Pons (tissue), 1 donor: Measurements from ENCODE around the gene DIP2C.
"Not testable (repeated sequence)": the region's sequence is repeated elsewhere in the genome, so short reads cannot be mapped to it uniquely, and the experiment has no call there.

ENCODE experiments used
- DNase-seq: peaks from one replicate; pipeline ENCODE4 v3.0.0-alpha.2; 2016; ENCODE audit warnings: low spot score

The DIP2C gene

GRCh38 chr10:610642-611305 is 78.7 kb downstream of the DIP2C start:
- not testable (repeated sequence) for DNase-seq

GRCh38 chr10:609868-610545 is 79.5 kb downstream of the DIP2C start:
- no peak for DNase-seq

- no peak for DNase-seq
Observed at GRCh38 chr10:609262-609658, 80.2 kb downstream of the DIP2C start.

GRCh38 chr10:608331-609261 is 80.9 kb downstream of the DIP2C start:
- DNase-seq: no peak

GRCh38 chr10:607545-608185 is 81.8 kb downstream of the DIP2C start:
- peak; percentile 54 for DNase-seq

- no peak for DNase-seq
Observed at GRCh38 chr10:606762-607544, 82.5 kb downstream of the DIP2C start.

- no peak for DNase-seq
Observed at GRCh38 chr10:605632-606325, 83.7 kb downstream of the DIP2C start.

- DNase-seq: no peak
Observed at GRCh38 chr10:604716-605631, 84.5 kb downstream of the DIP2C start.

GRCh38 chr10:603745-604144 is 85.7 kb downstream of the DIP2C start:
- DNase-seq: no peak

- DNase-seq: no peak
Observed at GRCh38 chr10:602391-603005, 87.0 kb downstream of the DIP2C start.

- DNase-seq: no peak
Observed at GRCh38 chr10:601660-601963, 87.9 kb downstream of the DIP2C start.

- DNase-seq: no peak
Observed at GRCh38 chr10:600876-601659, 88.4 kb downstream of the DIP2C start.

GRCh38 chr10:600234-600633 is 89.2 kb downstream of the DIP2C start:
- DNase-seq: no peak

GRCh38 chr10:599767-600166 is 89.7 kb downstream of the DIP2C start:
- DNase-seq: no peak

GRCh38 chr10:598415-599170 is 90.9 kb downstream of the DIP2C start:
- DNase-seq: no peak

GRCh38 chr10:597976-598375 is 91.5 kb downstream of the DIP2C start:
- DNase-seq: no peak

- DNase-seq: no peak
Observed at GRCh38 chr10:596725-597345, 92.6 kb downstream of the DIP2C start.
